Sigmoid colon (tissue), 4 donors: ENCODE results near the gene IFITM2.
"Not testable (repeated sequence)": the region's sequence is repeated elsewhere in the genome, so short reads cannot be mapped to it uniquely, and the experiment has no call there.

Experiments used
- POLR2A ChIP-seq, 2 donors: fragments of 450-650 bp; IDR thresholded peaks; one replicate each; pipeline ENCODE4 v1.6.1; 2016; ENCODE audit warnings: antibody characterized with exemption in 2 of 2, mild to moderate bottlenecking in 2 of 2, moderate library complexity in 2 of 2
- POLR2AphosphoS5 ChIP-seq, 4 donors: sonication (generic); formaldehyde crosslinking; IDR thresholded peaks; one replicate each; pipeline ENCODE4 v1.6.1; 2017; ENCODE audit warnings: antibody characterized with exemption in 4 of 4
- TF ChIP-seq, protein P1 (sequence below), 4 experiments: fragments of 450-650 bp in 3 of 4; fragments of 200-600 bp in 1 of 4; IDR thresholded peaks; one replicate each; pipeline ENCODE4 v1.5.1; 2016 to 2019; ENCODE audit warnings: antibody characterized with exemption in 4 of 4, mild to moderate bottlenecking in 3 of 4, moderate library complexity in 2 of 4

DNA sequence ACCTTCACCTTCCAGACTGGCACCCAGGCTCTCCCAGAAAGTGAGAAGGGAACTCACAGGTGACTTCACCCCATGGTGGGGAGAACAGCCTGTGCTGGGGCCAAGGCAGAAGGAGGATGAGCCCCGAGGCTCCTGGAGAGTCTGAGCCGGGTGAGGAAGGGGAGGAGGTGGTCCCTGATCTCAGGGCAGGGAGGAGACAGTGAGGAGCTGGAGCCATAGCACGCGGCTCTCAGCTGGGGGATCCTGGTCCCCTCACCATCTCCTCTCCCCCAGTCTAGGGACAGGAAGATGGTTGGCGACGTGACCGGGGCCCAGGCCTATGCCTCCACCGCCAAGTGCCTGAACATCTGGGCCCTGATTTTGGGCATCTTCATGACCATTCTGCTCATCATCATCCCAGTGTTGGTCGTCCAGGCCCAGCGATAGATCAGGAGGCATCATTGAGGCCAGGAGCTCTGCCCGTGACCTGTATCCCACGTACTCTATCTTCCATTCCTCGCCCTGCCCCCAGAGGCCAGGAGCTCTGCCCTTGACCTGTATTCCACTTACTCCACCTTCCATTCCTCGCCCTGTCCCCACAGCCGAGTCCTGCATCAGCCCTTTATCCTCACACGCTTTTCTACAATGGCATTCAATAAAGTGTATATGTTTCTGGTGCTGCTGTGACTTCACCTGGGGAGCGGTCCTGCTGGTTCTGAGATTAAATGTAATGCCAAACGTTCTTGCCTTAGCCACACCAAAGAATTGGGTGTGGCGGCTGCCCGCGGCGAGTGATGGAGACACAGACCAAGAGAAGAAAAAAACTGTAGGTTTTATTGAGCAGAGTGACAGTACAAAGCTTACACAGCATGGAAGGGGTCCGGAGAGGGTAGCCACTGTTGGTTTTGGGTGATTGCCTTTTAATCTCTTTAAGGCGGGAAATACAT is 1.4 kb downstream of the IFITM2 start:
- TF ChIP-seq, protein P1, sequence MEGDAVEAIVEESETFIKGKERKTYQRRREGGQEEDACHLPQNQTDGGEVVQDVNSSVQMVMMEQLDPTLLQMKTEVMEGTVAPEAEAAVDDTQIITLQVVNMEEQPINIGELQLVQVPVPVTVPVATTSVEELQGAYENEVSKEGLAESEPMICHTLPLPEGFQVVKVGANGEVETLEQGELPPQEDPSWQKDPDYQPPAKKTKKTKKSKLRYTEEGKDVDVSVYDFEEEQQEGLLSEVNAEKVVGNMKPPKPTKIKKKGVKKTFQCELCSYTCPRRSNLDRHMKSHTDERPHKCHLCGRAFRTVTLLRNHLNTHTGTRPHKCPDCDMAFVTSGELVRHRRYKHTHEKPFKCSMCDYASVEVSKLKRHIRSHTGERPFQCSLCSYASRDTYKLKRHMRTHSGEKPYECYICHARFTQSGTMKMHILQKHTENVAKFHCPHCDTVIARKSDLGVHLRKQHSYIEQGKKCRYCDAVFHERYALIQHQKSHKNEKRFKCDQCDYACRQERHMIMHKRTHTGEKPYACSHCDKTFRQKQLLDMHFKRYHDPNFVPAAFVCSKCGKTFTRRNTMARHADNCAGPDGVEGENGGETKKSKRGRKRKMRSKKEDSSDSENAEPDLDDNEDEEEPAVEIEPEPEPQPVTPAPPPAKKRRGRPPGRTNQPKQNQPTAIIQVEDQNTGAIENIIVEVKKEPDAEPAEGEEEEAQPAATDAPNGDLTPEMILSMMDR (IDR thresholded peaks at IDR 0.05) = not testable (repeated sequence)
- not testable (repeated sequence) for TF ChIP-seq POLR2A, POLR2AphosphoS5 (IDR thresholded peaks at IDR 0.05)
